ENCODE results near the gene RPS15.

RPS15 gene

DNA sequence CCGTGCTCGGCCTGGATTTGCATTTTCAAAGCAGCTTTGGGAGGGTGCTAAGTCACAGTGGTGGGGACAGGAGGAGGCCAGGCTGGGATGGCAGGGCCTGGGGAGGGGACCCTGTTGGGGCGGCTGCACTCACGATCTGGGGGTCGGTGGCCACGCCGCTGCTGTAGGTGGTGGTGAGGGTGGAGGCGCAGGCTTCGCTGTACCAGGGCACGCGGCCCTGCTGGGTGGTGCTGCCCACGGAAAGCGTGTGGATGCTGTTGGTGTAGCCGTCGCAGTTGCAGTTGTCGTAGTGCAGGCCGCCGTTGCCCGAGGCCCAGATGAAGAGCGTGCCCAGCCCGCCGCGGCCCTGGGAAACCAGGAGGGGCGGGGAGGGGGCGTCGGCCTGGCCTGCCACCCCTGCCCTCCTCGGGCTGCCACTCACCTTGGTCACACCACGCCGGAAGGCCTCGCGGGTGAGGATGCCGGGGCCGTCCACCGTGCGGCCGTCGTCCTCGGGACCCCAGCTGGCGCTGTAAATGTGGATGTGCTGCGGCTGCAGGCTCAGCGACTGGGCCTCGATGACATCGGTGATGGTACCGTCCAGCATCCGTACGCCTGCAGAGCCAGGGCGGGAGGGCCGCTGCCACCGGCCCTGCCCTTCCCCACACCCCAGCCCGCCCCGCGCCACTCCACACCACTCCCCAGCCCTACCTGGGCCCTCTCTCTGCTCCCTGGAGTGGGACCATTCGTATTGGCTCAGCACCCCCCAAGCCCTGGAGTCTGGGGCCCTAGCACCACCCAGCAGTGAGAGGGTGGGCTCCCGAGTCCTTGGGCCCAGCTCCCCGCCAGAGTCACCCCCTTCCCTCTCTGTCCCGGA is 48.8 kb downstream of the RPS15 start:
- DNase-seq (ENCODE audit: low read depth) = no peak
- no peak for TF ChIP-seq CTCF (IDR thresholded peaks at IDR 0.05; ENCODE audit: low read length, missing control alignments)
- H3K4me3 ChIP-seq (replicated peaks; ENCODE audit: low read depth, low read length) = no peak overlapping the region

DNA sequence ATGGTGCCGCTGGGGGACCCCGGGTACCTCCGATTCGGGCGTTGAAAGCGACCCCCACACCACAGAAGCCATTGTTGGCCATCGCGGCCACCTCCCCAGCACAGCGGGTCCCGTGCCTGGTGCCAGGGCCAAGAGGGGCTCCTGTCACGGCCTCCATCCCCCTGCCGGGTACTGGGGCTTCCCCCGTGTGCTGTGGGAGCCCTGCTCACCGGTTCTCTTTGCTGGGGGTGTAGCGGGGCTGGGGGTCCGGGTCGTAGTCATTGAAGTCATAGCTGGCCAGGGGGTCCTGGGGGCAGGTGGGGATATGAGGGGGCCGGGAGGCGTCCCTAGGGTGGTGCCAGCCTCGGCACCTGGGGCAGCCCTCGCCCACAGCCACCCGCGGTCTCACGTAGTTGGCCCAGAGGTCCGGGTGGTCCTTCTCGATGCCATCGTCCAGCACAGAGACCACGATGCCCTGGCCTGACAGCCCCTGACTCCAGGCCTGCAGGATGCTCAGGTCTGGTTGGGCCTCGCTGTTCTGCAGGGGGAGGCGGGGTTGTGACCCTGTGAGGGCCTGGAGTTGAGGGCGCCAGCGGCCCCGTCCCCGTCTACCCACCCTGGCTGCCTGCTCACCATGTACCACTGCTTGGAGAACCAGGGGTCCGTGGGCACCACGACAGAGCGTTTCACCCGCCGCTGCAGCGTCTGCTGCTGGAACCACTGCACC is 49.5 kb downstream of the RPS15 start:
- H3K4me3 ChIP-seq (replicated peaks; ENCODE audit: low read depth, low read length) = no peak overlapping the region
- DNase-seq (ENCODE audit: low read depth) = no peak
- no peak for TF ChIP-seq CTCF (IDR thresholded peaks at IDR 0.05; ENCODE audit: low read length, missing control alignments)

DNA sequence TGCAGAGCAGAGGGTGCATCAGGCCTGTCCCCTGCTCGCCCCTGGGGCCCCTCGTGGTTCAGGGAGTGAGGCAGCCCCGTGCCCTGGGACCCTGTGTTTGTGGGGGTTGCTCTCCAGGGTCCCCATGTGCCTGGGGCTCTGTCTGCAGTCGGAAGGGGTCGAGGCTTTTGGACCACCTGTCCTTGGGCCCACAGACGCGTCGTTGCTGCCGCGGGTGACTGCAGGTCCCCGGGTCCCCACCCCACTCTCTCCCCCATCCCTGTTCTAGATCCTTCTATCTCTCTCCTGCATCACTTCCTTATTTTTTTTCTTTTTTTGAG is 50.0 kb downstream of the RPS15 start:
- DNase-seq (ENCODE audit: low read depth) = no peak
- TF ChIP-seq CTCF (IDR thresholded peaks at IDR 0.05; ENCODE audit: low read length, missing control alignments) = no peak
- no peak overlapping the region for H3K4me3 ChIP-seq (replicated peaks; ENCODE audit: low read depth, low read length)

DNA sequence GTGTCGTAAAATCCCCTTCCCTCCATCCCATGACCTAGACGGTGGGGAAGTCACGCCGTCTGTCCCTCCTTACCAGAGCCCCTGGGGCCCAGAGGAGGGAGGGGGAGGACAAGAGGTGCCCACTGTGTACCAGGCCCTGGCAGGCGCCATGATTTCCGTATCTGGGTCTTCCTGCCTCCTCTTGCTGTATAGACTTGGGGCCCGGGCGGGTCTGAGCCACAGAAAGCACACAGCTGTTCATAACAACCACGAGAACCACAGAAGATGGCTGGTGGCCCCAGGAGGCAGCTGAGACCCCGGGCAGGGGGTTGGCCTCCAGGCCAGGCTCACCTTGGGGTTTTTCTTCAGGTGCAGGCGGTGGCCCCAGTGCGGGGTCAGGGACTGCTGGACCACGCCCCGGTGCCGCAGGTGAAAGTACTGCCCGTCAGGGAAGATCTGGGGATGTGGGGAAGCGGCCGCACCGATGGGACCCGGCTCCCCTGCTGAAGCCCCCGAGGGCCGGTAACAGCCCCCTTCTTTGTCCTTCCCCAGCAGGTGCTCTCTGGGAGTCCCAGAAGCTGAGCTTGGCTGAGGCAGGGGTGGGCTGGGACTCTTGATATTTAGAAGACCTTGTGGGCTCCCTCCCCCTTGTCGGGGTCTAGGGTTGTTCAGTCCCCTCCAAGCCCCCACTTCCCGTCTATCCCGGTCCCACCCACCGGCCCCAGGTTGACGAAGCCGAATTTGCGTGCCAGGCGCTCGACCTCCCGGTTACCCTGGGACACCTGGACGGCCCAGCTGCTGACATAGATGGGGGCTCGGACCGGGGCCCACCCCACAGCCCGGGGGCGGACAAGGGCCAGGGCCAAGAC is 51.5 kb downstream of the RPS15 start:
- no peak for TF ChIP-seq CTCF (IDR thresholded peaks at IDR 0.05; ENCODE audit: low read length, missing control alignments)
- H3K4me3 ChIP-seq (replicated peaks; ENCODE audit: low read depth, low read length) = peak overlapping the region; percentile 65
- no peak for DNase-seq (ENCODE audit: low read depth)

Data from fibroblast of pulmonary artery (primary cell).